ENCODE data around the gene C3orf22. TPM values are rescaled to one million over a fixed set of nuclear protein-coding genes. Genes with fewer than 3 reads are reported as not detected.

Gene C3orf22
- total RNA-seq, 3 donors from 2014 or later (not counting 1 experiment from before 2014, with no cell fraction given): not detected

- ATAC-seq (no peak), DNase-seq (no peak)
- Mint-ChIP-seq H3K4me1 (no peaks in the 10 kb centered on the region), H3K36me3 (no peaks in the 10 kb centered on the region), H3K27me3 (ENCODE audit: low read depth in 2 of 2) (peaks cover 0 to 10% of the 10 kb centered on the region in 2 donors), H3K9me3 (no peaks in the 10 kb centered on the region), H3K4me3 (no peak overlapping the region), H3K27ac (no peak overlapping the region)
- Histone ChIP-seq H3K27me3 (ENCODE audit: control insufficient read depth, insufficient read depth, low read length) (peaks cover 3% of the 10 kb centered on the region), H3K4me3 (ENCODE audit: low read length) (no peak overlapping the region), H3K36me3 (ENCODE audit: control insufficient read depth, insufficient read depth, low read length) (no peaks in the 10 kb centered on the region), H3K27ac (ENCODE audit: low read length) (no peak overlapping the region), H3K4me1 (ENCODE audit: control insufficient read depth, insufficient read depth, low read length) (peaks cover 12% of the 10 kb centered on the region), H3K9me3 (ENCODE audit: control insufficient read depth, insufficient read depth, low read length) (no peaks in the 10 kb centered on the region)
- TF ChIP-seq CTCF (IDR thresholded peaks at IDR 0.05): no peak
- intact Hi-C loops (cut with micrococcal nuclease): loop anchor here (5.0 to 10.0 kb wide), 4 partner anchors 93 to 1028 kb away; partner anchors contain the start of gene PLXNA1
- WGBS (ENCODE audit: insufficient coverage): 78% methylated on average over 10 of the region's 10 CpGs
Observed at GRCh38 chr3:126519506-126520455, 39.0 kb downstream of the C3orf22 start.

- H3K36me3 Mint-ChIP-seq: no peaks in the 10 kb centered on the region
- H3K27me3 Mint-ChIP-seq (ENCODE audit: low read depth in 2 of 2): peaks cover 0 to 10% of the 10 kb centered on the region in 2 donors
- Histone ChIP-seq H3K27me3 (ENCODE audit: control insufficient read depth, insufficient read depth, low read length) (peaks cover 3% of the 10 kb centered on the region), H3K9me3 (ENCODE audit: control insufficient read depth, insufficient read depth, low read length) (no peaks in the 10 kb centered on the region), H3K4me1 (ENCODE audit: control insufficient read depth, insufficient read depth, low read length) (peaks cover 5% of the 10 kb centered on the region), H3K36me3 (ENCODE audit: control insufficient read depth, insufficient read depth, low read length) (no peaks in the 10 kb centered on the region), H3K4me3 (ENCODE audit: low read length) (no peak overlapping the region), H3K27ac (ENCODE audit: low read length) (no peak overlapping the region)
- H3K9me3 Mint-ChIP-seq: no peaks in the 10 kb centered on the region
- H3K27ac Mint-ChIP-seq: no peak overlapping the region
- H3K4me1 Mint-ChIP-seq: no peaks in the 10 kb centered on the region
- WGBS (ENCODE audit: insufficient coverage): 78% methylated on average over 4 of the region's 4 CpGs
- intact Hi-C loops (cut with micrococcal nuclease): no loop called here
- DNase-seq (no peak), ATAC-seq (no peak)
- H3K4me3 Mint-ChIP-seq: no peak overlapping the region
- TF ChIP-seq CTCF (IDR thresholded peaks at IDR 0.05): no peak
Observed at GRCh38 chr3:126518779-126519177, 40.0 kb downstream of the C3orf22 start.

GRCh38 chr3:126517986-126518778 lies 40.5 kb downstream of the C3orf22 start:
- WGBS (ENCODE audit: insufficient coverage): 79% methylated on average over 15 of the region's 15 CpGs
- intact Hi-C loops (cut with micrococcal nuclease): no loop called here
- no peaks in the 10 kb centered on the region for H3K9me3 ChIP-seq (ENCODE audit: control insufficient read depth, insufficient read depth, low read length)

More at GRCh38 chr3:126517986-126518778, 40.5 kb downstream of the C3orf22 start:
- H3K4me3 ChIP-seq (ENCODE audit: low read length): no peak overlapping the region
- no peaks in the 10 kb centered on the region for H3K36me3 ChIP-seq (ENCODE audit: control insufficient read depth, insufficient read depth, low read length)
- H3K4me3 Mint-ChIP-seq: no peak overlapping the region
- no peak for TF ChIP-seq CTCF (IDR thresholded peaks at IDR 0.05)
- DNase-seq: no peak
- H3K4me1 ChIP-seq (ENCODE audit: control insufficient read depth, insufficient read depth, low read length): no peaks in the 10 kb centered on the region
- no peaks in the 10 kb centered on the region for H3K4me1 Mint-ChIP-seq
- no peaks in the 10 kb centered on the region for H3K9me3 Mint-ChIP-seq
- H3K27me3 Mint-ChIP-seq (ENCODE audit: low read depth in 2 of 2): peaks cover 0 to 4% of the 10 kb centered on the region in 2 donors
- H3K36me3 Mint-ChIP-seq: no peaks in the 10 kb centered on the region
- no peak overlapping the region for H3K27ac Mint-ChIP-seq
- H3K27ac ChIP-seq (ENCODE audit: low read length): no peak overlapping the region
- no peak for ATAC-seq
- peaks cover 3% of the 10 kb centered on the region for H3K27me3 ChIP-seq (ENCODE audit: control insufficient read depth, insufficient read depth, low read length)
